Activated CD4-positive, alpha-beta T cell treated with anti-CD3 and anti-CD28 coated beads, Interleukin-2, amount 50 U/mL, for 24 hours (primary cell): Measurements from ENCODE around the gene EFL1.

ENCODE experiments used
- DNase-seq, 2 donors: peaks; one replicate each; pipeline ENCODE4 v3.0.0-alpha.2; 2020; ENCODE audit warnings: low read depth in 1 of 2, low spot score in 1 of 2

EFL1 gene

GRCh38 chr15:82086243-82086995, 176.1 kb downstream of the EFL1 start:
- DNase-seq = no peak

GRCh38 chr15:82081914-82082762, 180.4 kb downstream of the EFL1 start:
- DNase-seq = no peak

- DNase-seq = no peak
Measured at GRCh38 chr15:82080774-82081173, 181.8 kb downstream of the EFL1 start.
